ENCODE measurements around the gene ARHGAP26.

- no peak for TF ChIP-seq CTCF (IDR thresholded peaks at IDR 0.05; ENCODE audit: extremely low read depth in 1 of 2, insufficient read depth in 1 of 2, low read depth in 1 of 2, low read length in 2 of 2)
- no peak for TF ChIP-seq EZH2 (IDR thresholded peaks at IDR 0.05; ENCODE audit: borderline replicate concordance, low read depth, low read length, severe bottlenecking)
- TF ChIP-seq POLR2A (IDR thresholded peaks at IDR 0.05; ENCODE audit: low read depth, low read length): no peak
- TF ChIP-seq MAX (IDR thresholded peaks at IDR 0.05; ENCODE audit: insufficient read depth, insufficient read length): no peak
- TF ChIP-seq MYC (IDR thresholded peaks at IDR 0.05; ENCODE audit: low read depth, low read length): no peak
- no peak for TF ChIP-seq POLR2AphosphoS5 (IDR thresholded peaks at IDR 0.05; ENCODE audit: insufficient read depth, low read depth, low read length)
- TF ChIP-seq JUN (IDR thresholded peaks at IDR 0.05; ENCODE audit: borderline replicate concordance, insufficient read depth, insufficient read length, low read depth): no peak
Measured at GRCh38 chr5:143142596-143143435, 372.6 kb downstream of the ARHGAP26 start.
